COLO668 (cell line): Measurements from ENCODE around the gene FERD3L.

Experiments used
- DNase-seq: peaks from one replicate; lab custom pipeline; 2025; ENCODE audit not compliant: unreplicated experiment; lab: John Stamatoyannopoulos, UW

Gene FERD3L

DNA sequence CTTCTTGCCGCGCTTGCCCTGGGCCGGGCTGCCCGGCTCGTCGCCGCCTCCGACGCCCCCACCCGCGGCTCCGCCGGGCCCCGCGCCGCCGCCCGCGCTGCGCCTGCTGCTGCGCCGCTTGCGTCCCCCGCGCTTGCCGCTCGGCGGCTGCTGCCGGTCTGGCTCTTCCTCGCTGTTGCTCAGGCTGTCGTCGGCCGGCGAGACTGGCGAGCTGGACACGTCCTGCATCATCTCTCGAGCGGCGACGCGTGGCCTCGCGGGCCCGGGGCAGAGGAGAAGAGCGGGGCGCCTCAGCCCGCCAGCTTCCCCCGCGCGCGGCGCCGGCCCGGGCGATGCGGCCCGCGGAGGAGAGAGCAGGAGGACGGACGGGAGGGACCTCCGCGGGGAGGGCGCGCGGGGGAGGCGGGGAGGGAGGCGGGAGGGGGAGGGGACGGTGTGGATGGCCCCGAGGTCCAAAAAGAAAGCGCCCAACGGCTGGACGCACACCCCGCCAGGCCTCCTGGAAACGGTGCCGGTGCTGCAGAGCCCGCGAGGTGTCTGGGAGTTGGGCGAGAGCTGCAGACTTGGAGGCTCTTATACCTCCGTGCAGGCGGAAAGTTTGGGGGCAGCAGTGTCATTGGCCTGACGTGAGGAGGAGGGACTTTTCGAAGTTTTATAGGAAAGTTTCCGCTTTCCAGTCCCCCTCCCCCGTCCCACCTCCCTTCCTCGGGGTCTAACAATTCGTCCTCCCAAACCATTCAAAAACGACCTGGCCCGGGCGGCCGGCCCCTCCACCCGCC, 27.9 kb downstream of the FERD3L start, which contains the start of gene TWIST1:
TSS of gene TWIST1 (minus strand) at position 546 of the 779 bp plus-strand sequence. CDS start at position 231, 315 bp downstream.
- DNase-seq: peak; percentile 73

DNA sequence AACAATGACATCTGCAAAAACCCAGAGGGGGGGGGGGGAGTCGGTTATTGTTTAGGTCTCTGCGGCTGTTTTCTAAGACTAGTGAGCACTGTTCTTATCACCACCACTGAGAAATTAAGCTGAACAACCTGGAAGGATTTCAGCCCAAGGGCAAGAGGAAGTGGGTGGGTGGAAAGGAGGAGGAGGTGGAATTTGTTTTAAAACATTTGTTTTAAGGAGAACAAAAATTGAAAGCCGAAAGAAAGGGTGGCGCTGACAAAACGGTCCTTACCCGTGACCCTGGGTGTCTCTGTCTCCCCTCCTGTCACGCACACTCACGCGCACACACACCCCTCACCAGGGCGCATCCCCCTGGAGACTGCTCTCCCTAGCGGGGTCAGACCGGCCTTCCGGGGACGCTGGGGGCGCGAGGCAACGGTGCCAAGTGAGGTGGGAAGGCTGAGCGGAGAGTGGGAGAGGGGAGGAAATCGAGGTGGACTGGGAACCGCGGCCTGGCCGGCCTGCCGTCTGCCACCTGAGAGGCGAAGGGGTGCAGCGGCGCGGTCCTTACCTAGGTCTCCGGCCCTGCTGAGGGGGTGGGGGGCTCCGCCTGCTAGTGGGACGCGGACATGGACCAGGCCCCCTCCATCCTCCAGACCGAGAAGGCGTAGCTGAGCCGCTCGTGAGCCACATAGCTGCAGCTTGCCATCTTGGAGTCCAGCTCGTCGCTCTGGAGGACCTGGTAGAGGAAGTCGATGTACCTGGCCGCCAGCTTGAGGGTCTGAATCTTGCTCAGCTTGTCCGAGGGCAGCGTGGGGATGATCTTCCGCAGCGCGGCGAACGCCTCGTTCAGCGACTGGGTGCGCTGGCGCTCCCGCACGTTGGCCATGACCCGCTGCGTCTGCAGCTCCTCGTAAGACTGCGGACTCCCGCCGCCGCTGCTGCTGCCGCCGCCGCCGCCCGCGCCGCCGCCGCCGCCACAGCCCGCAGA, 28.8 kb downstream of the FERD3L start:
- DNase-seq: peak; percentile 73

DNA sequence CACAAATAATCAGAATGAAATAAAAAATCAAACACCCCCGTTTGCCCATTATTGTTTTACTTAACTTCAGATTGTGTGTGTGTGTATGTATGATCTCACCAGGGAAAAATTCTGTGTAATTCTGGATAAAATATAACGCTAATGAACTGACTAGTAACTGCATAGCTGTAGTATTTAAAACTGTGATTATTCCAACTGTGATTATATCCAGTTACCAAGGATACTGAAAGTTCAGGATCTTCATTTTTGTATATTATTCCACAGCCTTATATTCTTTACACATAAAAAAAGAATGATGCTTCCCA, 30.7 kb downstream of the FERD3L start:
- no peak for DNase-seq

DNA sequence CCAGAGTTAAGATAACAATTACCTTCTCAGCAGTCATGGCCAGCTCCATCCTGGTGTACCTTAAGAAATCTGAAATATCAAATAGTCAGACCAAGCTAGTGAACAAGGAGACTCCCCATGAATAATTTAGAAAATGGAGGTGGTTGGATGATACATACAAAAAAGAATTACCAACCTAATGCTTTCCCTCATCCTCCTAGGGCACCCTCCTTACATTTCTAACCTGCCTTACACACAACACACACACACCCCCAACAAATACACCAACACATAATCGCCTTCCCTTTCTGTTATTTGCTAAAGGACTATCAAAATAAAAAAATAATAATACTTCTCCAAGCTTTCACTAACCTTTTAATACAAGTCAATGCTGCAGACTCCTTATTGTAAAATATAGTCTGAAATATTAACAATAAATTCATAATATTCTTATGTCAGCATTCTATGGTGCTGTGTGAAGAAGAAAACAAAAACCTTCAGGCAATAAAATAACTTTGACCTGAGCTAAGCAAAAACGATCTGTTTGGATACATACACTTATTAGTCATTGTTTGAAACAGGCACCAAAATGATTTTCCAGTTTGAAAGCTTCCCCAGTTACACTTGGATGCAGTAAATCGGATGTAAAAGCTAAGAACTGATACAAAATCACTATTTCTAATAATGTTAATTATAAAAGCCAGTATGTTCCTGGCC, 31.2 kb downstream of the FERD3L start:
- no peak for DNase-seq

DNA sequence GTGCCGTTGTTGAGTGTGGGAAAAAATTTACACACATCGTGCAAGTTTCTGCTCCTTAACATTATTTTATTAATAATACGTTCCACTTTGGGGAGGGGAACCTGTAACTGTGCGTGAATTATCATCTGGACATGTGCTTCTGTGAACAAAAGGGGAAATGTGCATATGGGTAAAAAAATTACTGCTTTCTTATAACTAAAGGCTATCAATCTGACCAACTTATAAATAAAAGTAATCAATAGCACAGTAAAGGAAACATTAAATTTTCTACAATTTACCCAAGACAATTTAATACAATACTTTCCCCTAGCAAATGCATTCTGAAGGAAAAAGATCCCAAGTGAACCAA, 32.2 kb downstream of the FERD3L start:
- no peak for DNase-seq

DNA sequence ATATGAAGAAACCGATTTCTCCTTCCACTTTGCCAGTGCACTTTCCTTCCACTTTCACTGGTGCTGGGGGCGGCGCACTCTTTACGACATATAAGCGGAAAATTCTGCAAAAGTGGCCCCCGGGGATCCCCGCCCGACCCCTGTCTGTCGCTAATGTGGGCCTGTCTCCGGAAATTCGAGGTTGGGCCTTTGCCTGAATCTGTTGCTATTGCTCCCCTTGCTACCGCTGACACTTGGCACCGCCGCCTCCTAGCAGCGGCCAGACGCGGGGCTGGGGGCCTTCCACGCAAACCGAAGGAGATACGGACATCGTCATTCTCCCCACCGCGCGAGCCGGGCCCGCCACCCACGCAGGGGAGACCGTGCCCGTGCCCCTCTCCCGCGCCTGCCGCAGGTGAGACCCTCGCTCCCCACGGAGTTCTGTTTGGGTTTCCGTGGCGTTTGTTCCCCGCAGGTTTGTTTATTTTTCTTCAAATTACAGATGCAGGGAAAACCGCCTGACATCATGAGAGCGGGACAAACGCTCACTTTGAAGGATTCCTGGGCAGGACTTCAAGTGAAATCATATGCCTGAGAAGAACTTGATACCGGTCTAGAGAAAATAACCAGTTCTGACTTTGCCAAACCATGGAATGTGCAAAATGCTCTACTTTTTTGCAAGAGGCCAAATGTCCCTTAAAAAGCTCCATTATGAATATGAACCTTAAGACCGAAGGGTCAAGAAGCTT, 32.8 kb downstream of the FERD3L start:
- no peak for DNase-seq

DNA sequence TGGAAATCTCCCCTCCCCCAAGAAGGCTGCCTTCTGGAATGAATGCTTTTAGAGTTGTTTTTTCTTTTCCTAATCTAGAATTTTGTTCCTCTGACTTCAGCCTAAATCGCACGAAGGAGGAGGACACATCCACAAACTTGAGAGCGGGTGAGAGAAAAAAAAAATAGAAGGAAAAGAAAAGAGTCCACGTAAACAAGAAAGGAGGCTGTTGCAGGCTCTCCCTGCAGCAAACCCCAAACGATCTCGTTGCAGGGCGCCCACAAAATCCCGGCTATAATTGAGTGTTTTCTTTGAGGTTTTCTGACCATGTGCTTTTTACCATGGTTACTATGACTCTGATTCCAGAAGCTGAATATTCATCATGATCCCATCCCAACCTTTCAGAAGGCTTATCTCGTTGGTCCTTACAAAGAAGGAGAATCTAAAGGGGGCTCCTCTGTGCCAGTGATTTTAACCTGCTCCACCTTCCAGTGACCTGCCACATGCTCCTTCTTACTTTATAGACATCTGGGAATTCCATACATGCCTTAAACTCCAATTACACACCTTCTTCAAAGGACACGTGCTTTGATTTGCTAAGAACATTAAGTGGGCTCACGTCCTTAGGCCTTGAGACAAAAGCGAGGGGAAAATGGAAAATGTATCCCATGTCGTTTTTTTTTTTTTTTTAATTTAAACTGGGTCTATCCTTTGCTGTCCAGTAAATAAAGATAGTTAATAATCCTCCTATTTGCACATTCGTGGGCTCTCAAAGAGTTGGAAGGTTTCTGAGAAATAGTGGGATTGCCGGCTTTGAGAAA, 33.5 kb downstream of the FERD3L start:
- DNase-seq: no peak

DNA sequence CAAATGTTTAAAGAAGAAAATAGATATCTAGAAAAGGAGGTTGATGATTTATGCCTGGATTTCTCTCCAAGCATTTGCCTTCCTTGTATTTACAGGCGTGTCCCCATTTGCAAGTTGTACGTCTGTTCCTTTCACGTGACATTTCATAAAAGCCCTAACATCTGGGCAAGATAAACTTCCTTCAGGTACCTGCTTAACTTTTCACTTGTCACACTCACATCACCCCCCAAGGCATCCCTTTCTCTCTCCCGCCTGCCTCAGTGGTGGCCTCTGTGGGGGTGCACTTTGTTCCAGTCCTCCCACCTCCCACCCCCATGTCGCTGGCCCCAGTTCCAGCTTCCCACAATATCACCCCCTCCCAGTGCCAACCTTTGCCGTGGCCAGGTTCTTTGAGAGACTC, 34.4 kb downstream of the FERD3L start:
- no peak for DNase-seq

DNA sequence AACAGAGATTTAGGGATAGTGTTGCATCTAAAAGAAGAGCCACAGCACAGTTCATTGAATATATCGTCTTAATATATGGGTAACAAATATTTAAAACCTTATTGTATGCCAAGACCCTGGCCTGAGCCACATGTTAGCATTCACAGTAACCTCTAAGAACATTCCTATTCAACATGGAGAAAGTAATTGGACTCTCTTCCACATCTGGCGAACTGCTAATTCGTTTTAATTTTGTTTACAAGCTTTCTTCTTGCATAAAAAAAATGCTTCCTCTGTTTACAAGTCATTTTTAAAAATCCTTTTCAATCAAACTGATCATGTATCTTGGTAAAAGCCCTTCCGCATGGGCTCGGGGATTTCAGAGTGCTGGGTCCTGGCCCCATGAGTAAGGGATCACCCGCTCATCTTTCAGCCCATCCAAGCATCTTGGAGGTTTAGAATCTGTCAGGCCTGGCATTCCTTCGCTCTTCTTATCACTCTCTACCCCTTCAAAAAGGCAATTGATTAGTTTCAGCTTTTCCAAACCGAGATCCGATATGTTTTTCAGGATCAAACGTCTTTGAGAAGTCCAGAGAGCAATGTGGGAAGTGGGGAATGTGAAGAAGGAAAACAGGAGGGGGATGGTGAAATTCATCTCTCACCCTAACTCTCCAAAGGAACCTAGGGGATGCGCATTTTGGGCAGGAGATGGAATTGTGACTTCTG, 35.0 kb downstream of the FERD3L start:
- DNase-seq: no peak

DNA sequence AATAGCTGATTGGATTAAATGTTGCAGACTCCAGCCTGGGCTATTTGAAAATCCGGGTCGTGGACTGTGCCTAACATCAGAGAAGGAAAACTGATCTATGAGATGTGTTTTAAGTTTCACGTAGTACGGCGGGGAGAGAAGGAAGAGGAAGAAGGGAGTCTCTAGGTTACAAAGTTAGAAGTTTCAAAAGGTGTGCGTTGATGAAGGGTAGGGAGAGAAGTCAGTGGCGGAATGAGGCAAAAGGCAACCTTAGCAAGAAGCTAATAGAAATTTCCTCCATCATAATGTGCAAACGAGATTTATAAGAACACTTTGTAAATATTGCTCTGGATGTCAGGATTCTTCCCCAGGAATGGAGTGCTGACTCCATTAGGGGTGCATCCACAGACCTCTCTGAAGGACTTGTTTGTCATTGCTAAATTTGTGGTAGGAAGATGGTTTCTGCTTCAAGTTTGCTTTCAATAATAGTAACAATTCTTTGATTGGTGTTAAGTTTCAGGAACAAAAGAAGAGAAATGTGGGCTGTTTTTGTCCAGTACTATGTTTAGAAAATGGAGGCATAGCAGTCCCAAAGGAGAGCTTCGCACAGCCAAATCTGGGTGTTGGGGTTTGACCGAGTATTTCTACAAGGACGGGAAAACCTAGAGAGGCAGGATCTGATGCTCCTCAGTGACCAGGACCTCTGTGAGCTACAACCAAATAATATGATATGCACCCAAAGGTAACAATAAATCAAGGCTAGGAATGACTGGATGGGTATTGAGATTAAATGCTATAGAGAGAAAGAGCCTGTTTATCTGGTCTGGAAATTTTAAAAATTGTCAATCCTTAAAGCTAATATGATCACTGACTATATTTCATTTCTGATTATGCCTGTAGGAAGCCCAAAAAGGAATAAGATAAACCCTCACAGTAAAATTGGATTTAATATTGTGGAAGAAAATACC, 35.9 kb downstream of the FERD3L start:
- no peak for DNase-seq

DNA sequence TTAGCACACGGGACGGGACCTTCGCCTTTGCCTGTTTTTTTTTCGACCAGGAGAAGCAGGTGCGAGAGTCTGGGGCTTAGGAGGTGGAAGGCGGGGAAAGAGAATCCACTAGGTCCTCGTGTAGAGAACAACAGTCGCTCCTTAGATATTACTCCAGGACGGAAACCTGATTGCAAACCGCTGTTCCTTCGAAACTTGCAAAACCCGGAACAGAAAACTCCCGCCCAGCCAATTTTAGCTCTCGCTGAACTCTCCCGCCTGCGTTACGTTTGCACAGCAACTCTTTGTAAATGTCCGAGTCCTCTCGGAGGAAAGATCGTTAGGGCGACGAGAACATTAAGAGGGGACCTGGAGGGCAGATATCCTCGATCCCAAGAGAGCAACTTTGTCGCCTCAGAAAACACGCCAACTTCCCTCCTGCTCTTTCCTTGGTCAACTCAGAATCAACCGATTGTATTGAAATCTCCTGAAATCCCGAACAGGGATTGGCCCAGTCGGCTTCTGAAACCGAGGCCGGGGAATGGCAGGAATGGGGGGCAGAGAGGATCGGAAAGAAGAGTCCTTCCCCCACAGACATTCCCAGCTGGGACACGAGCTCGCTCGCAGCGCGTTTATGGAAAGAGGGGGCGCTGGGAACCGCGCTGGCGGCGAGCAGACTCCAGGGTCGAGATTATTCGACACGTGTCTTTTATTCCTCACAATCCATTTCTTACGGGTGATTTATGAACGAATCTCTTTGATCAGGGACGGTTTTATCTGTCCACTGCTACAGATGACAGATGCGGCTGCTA, 37.7 kb downstream of the FERD3L start:
- peak; percentile 38 for DNase-seq

DNA sequence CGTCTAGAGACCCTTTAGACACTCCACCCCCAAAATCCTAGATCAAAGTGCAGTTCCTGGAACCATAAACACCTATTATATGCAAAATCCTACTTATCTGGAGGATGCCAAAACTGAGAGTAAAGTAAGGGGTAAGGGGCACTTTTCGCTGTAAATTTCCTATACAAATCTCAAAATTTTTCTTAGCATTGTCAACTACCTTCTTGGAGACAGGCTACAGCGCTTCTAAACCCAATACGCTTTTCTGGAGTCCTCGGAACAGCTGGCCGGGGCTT, 38.2 kb downstream of the FERD3L start:
- DNase-seq: no peak

DNA sequence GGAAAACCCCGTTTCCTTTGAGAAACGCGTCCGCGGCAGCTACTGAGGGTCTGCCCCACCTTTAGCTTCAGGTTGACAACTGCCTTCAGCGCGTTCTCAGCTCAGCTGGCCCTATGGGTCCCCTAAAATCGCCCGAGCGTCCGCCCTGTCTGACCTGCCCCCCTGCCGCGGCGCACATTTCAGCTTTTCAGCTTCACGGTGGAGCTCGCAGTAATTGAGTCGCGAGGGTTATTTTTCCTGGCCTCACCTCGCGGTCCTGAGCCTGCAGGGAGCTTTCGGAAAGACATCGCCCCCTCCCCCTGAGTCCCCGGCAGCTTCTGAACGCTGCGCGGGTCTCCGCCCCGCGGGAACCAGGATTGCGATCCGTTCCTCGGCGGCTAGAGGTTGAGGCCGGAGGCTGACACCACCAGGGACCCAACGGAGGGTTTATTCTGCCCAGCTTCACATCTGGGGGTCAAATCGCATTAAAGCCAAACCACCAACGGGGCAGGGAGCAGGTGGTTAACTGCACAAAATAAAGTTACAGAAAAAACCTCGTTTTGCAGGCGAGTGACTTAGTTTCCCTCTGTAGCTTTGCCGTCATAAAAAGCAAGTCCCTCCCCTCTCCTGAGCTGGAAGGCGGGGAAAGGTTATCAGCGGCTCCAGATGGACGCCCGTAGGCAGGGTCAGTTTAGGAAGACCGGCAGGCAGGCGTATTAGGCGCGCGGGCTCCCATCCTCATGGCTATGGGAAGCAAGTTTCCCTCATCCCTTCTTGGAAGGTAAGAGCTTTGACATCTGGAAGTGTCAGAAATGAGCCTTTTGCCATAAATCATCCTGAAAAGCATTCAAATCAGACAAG, 38.8 kb downstream of the FERD3L start:
- DNase-seq: no peak

DNA sequence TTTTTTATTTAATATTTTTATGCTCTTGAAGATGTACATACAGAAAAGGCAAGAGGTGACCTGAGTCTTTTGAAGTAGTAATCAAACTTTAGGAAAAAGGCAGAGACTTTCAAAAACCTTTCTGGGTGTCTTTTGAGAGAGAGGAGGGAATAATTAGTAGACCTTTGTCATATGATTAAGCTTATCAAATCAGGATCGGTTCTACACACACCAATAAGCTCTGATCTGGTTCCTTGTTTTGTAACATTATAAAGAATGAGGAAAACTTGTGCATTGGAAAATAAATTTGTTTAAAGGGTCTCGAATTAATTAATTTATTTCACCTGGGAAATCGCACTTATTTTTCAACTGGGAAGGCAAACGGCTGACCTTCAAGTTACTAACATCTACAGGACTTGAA, 39.7 kb downstream of the FERD3L start:
- DNase-seq: no peak

DNA sequence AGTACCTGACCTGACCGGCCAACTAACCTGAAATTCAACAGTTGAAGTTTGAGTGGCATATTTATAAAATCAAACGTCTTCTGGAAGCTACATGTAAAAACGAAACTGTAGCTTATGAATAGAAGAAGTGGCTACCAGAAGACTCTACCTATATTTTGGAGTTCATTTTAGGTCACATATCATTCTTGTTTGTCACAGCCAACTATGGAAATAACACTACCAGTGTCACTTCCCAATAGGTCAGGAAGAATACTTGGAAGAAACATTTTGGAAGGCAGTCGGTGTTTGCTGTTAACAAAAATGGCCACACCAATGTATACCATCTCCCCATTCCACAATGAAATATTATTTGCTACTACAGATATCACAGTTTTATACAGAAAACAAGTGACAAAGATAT, 40.4 kb downstream of the FERD3L start:
- DNase-seq: no peak

DNA sequence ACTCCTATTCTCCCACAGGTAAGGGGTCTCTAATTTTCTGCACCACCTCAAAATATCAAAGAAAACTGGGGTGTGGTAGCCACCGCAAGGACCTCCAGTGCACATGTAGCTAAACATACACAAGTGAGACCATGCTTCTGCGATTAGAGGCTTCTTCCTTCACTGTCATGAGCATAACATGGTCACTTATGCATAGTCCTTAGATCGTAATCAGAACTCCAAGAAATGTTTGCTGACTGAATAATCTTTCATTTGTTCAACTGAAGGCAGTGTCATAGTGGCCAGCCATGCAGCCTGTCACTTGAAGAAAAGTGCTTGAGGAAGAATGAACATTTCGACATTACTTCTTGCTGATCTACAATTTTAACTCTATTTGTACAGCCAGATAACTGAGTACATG, 42.3 kb downstream of the FERD3L start:
- DNase-seq: no peak

DNA sequence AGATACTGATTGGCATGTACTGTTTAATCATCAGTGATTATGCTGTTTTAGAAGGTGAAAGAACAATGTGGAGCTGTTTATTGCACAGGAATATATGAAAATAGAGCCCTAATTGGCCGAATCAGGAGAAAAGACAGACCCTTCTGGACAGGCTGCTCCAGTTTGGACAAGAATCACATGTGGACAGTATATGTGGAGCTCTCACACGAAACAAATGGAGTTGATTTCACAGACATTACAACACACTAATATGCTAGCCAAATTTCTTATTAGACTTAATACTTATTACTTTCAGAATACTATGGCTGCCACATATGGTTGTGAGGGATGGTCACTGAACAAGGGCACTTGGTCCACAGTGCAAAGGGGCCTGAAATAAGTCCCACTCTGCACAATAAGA, 43.3 kb downstream of the FERD3L start:
- no peak for DNase-seq
